ENCODE results near the gene CARM1. TPM values are rescaled to one million over a fixed set of nuclear protein-coding genes. Genes with fewer than 3 reads are reported as not detected.
"Not testable (repeated sequence)": the region's sequence is repeated elsewhere in the genome, so short reads cannot be mapped to it uniquely, and the experiment has no call there.

Gene CARM1
- total and polyA plus RNA-seq, 2 donors (not counting 3 experiments of a cell fraction or from before 2014, with no cell fraction given) = 65.6 to 70.8 TPM

- intact Hi-C loops (cut with micrococcal nuclease) = loop anchor here (1.0 to 10.0 kb wide), 5 partner anchors 38 to 266 kb away; no protein-coding TSS in a partner anchor
- TF ChIP-seq MAX (IDR thresholded peaks at IDR 0.05; ENCODE audit: insufficient read depth, insufficient read length) (no peak), CTCF (IDR thresholded peaks at IDR 0.05; ENCODE audit: extremely low read depth in 1 of 2, insufficient read depth in 1 of 2, low read depth in 1 of 2, low read length in 2 of 2) (peak; percentile 49 to 60)
- dilution Hi-C loops (cut with MboI; ENCODE audit: extremely low pct_ligation_motif_present, low sequenced_read_pairs) = no loop called here
- Histone ChIP-seq H3K36me3 (ENCODE audit: control insufficient read depth in 2 of 2, extremely low read depth in 1 of 2, insufficient read depth in 2 of 2, low read length in 2 of 2) (no peaks in the 10 kb centered on the region), H3K79me2 (ENCODE audit: control insufficient read depth, insufficient read depth, low read length) (peaks cover 2% of the 10 kb centered on the region), H3K27ac (ENCODE audit: insufficient read depth, low read depth, low read length) (no peak overlapping the region), H3K9me1 (replicated peaks; ENCODE audit: control insufficient read depth, extremely low read depth, insufficient read depth, low read length) (no peaks in the 10 kb centered on the region), H3K4me1 (ENCODE audit: control insufficient read depth, extremely low read depth, insufficient read depth, low read length) (peaks cover 7% of the 10 kb centered on the region), H3K9me3 (replicated peaks; ENCODE audit: control insufficient read depth, insufficient read depth, low read length) (no peaks in the 10 kb centered on the region), H2AFZ (ENCODE audit: low read depth, low read length) (peak overlapping the region; percentile 21), H3K4me3 (replicated peaks in 1 of 3; ENCODE audit: insufficient read depth in 1 of 3, low read depth in 1 of 3, low read length in 3 of 3) (no peak overlapping the region), H3K27me3 (ENCODE audit: control insufficient read depth in 2 of 2, insufficient read depth in 2 of 2, low read length in 2 of 2) (no peaks in the 10 kb centered on the region), H3K4me2 (ENCODE audit: insufficient read depth, low read length) (peak overlapping the region; percentile 18), H3K9ac (replicated peaks; ENCODE audit: extremely low read depth, insufficient read depth, low read length) (no peak overlapping the region), H4K20me1 (replicated peaks; ENCODE audit: control insufficient read depth, extremely low read depth, insufficient read depth, low read length) (no peaks in the 10 kb centered on the region)
- DNase-seq (ENCODE audit: low read depth, low spot score) (peak; percentile 86), FAIRE-seq (peak; percentile 91)
- ChIA-PET CTCF (interaction anchor here (0.5 to 3.8 kb wide), 56 partner anchors 8 to 1778 kb away, joined by 3 to 24 read pairs (median 4); partner anchors contain the start of genes CARM1, LDLR and SMARCA4), POLR2A (interaction anchor here (0.5 to 1.2 kb wide), 3 partner anchors 9 to 432 kb away, joined by 3 to 10 read pairs (median 4); no protein-coding TSS in a partner anchor)
- BruUV-seq (replicated peaks) = no TSS peak
Measured at GRCh38 chr19:10936661-10937084, 65.3 kb downstream of the CARM1 start.

GRCh38 chr19:10941649-10942048 is 70.3 kb downstream of the CARM1 start:
- H3K9me3 ChIP-seq (replicated peaks; ENCODE audit: control insufficient read depth, insufficient read depth, low read length); H3K4me3 ChIP-seq (replicated peaks in 1 of 3; ENCODE audit: insufficient read depth in 1 of 3, low read depth in 1 of 3, low read length in 3 of 3); H4K20me1 ChIP-seq (replicated peaks; ENCODE audit: control insufficient read depth, extremely low read depth, insufficient read depth, low read length); H2AFZ ChIP-seq (ENCODE audit: low read depth, low read length); H3K9ac ChIP-seq (replicated peaks; ENCODE audit: extremely low read depth, insufficient read depth, low read length); dilution Hi-C loops (cut with MboI; ENCODE audit: extremely low pct_ligation_motif_present, low sequenced_read_pairs); H3K27me3 ChIP-seq (ENCODE audit: control insufficient read depth in 2 of 2, insufficient read depth in 2 of 2, low read length in 2 of 2); H3K79me2 ChIP-seq (ENCODE audit: control insufficient read depth, insufficient read depth, low read length); DNase-seq (ENCODE audit: low read depth, low spot score); H3K4me1 ChIP-seq (ENCODE audit: control insufficient read depth, extremely low read depth, insufficient read depth, low read length); BruUV-seq (replicated peaks); H3K36me3 ChIP-seq (ENCODE audit: control insufficient read depth in 2 of 2, extremely low read depth in 1 of 2, insufficient read depth in 2 of 2, low read length in 2 of 2); FAIRE-seq; H3K27ac ChIP-seq (ENCODE audit: insufficient read depth, low read depth, low read length); H3K4me2 ChIP-seq (ENCODE audit: insufficient read depth, low read length); H3K9me1 ChIP-seq (replicated peaks; ENCODE audit: control insufficient read depth, extremely low read depth, insufficient read depth, low read length): not testable (repeated sequence)
- CTCF ChIA-PET = interaction anchor here (0.7 to 2.6 kb wide), 25 partner anchors 8 to 94 kb away, joined by 3 to 35 read pairs (median 7); partner anchors contain the start of genes CARM1 and SMARCA4
- intact Hi-C loops (cut with micrococcal nuclease) = loop anchor here (1.0 to 5.0 kb wide), 2 partner anchors 19 to 76 kb away; no protein-coding TSS in a partner anchor
- POLR2A ChIA-PET = interaction anchor here (0.6 to 0.7 kb wide), 2 partner anchors 22 to 34 kb away, joined by 3 to 5 read pairs; no protein-coding TSS in a partner anchor

- CTCF ChIA-PET; dilution Hi-C loops (cut with MboI; ENCODE audit: extremely low pct_ligation_motif_present, low sequenced_read_pairs); H3K79me2 ChIP-seq (ENCODE audit: control insufficient read depth, insufficient read depth, low read length); BruUV-seq (replicated peaks); DNase-seq (ENCODE audit: low read depth, low spot score); H3K4me3 ChIP-seq (replicated peaks in 1 of 3; ENCODE audit: insufficient read depth in 1 of 3, low read depth in 1 of 3, low read length in 3 of 3); H3K4me1 ChIP-seq (ENCODE audit: control insufficient read depth, extremely low read depth, insufficient read depth, low read length); H3K27ac ChIP-seq (ENCODE audit: insufficient read depth, low read depth, low read length); H3K4me2 ChIP-seq (ENCODE audit: insufficient read depth, low read length); POLR2A ChIA-PET; H3K9ac ChIP-seq (replicated peaks; ENCODE audit: extremely low read depth, insufficient read depth, low read length); H3K27me3 ChIP-seq (ENCODE audit: control insufficient read depth in 2 of 2, insufficient read depth in 2 of 2, low read length in 2 of 2); H3K9me3 ChIP-seq (replicated peaks; ENCODE audit: control insufficient read depth, insufficient read depth, low read length); H3K9me1 ChIP-seq (replicated peaks; ENCODE audit: control insufficient read depth, extremely low read depth, insufficient read depth, low read length); H4K20me1 ChIP-seq (replicated peaks; ENCODE audit: control insufficient read depth, extremely low read depth, insufficient read depth, low read length); H3K36me3 ChIP-seq (ENCODE audit: control insufficient read depth in 2 of 2, extremely low read depth in 1 of 2, insufficient read depth in 2 of 2, low read length in 2 of 2); FAIRE-seq; H2AFZ ChIP-seq (ENCODE audit: low read depth, low read length): not testable (repeated sequence)
- intact Hi-C loops (cut with micrococcal nuclease) = loop anchor here (5.0 kb wide), 1 partner anchor 74 kb away; no protein-coding TSS in a partner anchor
Measured at GRCh38 chr19:10943412-10943811, 72.1 kb downstream of the CARM1 start.
